K562 (cell line): ENCODE measurements around the gene BIRC6. TPM values are rescaled to one million over a fixed set of nuclear protein-coding genes. Genes with fewer than 3 reads are reported as not detected.

Experiments used
- ATAC-seq: fragments of 200-7000 bp; cut with Tn5 transposase; 3 replicates; pipeline ENCODE4 v1.9.1; 2020; ENCODE audit warnings: moderate library complexity
- BruUV-seq: library from RNA; stranded (reverse); fragments of 400-500 nt; replicated peaks from 2 replicates; lab custom pipeline; 2021; lab: Mats Ljungman, UMichigan
- CTCF ChIA-PET: fragments of 300-600 bp; formaldehyde crosslinking; extraction: SDS; loops from one replicate; lab custom pipeline; 2021; ENCODE audit warnings: low intra/inter-chr PET ratio; lab: Yijun Ruan, JAX
- POLR2A ChIA-PET: fragments of 300-600, 350-650 bp; sonication (Branson Sonifier 250); formaldehyde crosslinking; extraction: SDS; loops from one replicate; lab custom pipeline; 2021; ENCODE audit warnings: antibody characterized with exemption, inconsistent platforms; lab: Yijun Ruan, JAX
- DNase-seq, 4 experiments: peaks; one replicate each; pipeline versions ENCODE4 v3.0.0 to v3.0.0-alpha.2; 2011 to 2018; ENCODE audit warnings: low spot score in 3 of 4, mixed read lengths in 3 of 4; ENCODE audit errors: extremely low read depth in 1 of 4
- FAIRE-seq: peaks from 2 replicates; lab custom pipeline; 2011; peaks lifted over from hg19 to GRCh38; lab: Jason Lieb, UNC
- H2AFZ ChIP-seq: 2 replicates; pipeline ENCODE4 v1.6.0; 2011; ENCODE audit warnings: low read depth, low read length, control low read depth, inconsistent platforms
- H3K27ac ChIP-seq: fragments of 200-600 bp; 3 replicates; pipeline ENCODE4 v1.8.0; 2011; ENCODE audit warnings: low read depth, mild to moderate bottlenecking, control low read depth, inconsistent platforms, low read length, moderate library complexity, mixed read lengths; ENCODE audit errors: extremely low read depth
- H3K27me3 ChIP-seq, 2 experiments: fragments of 300-600 bp in 1 of 2; 2 replicates in 1 of 2; 3 replicates in 1 of 2; pipeline versions ENCODE4 v1.6.0 to v1.8.0; 2011; ENCODE audit warnings: inconsistent platforms in 2 of 2, low read length in 2 of 2, mild to moderate bottlenecking in 1 of 2, mixed read lengths in 1 of 2, moderate library complexity in 1 of 2; ENCODE audit not compliant: control insufficient read depth in 2 of 2, insufficient read depth in 2 of 2
- H3K36me3 ChIP-seq: fragments of 300-600 bp; 3 replicates; pipeline ENCODE4 v1.8.0; 2011; ENCODE audit warnings: mild to moderate bottlenecking, low read length, inconsistent platforms; ENCODE audit not compliant: control insufficient read depth, insufficient read depth
- H3K4me1 ChIP-seq, 2 experiments: fragments of 200-600 bp in 1 of 2; replicated peaks in 1 of 2; 2 replicates in 1 of 2; 3 replicates in 1 of 2; pipeline versions ENCODE4 v1.5.1 to v1.8.0; 2011; ENCODE audit warnings: inconsistent platforms in 2 of 2, low read length in 2 of 2, mild to moderate bottlenecking in 1 of 2, mixed read lengths in 1 of 2, moderate library complexity in 1 of 2; ENCODE audit not compliant: control insufficient read depth in 2 of 2, insufficient read depth in 2 of 2
- H3K4me2 ChIP-seq: 2 replicates; pipeline ENCODE4 v1.6.1; 2011; ENCODE audit warnings: low read length, control low read depth, inconsistent platforms, mixed read lengths; ENCODE audit not compliant: insufficient read depth
- H3K4me3 ChIP-seq: fragments of 200-600 bp; sonication (generic), shearing (Covaris generic); 2 replicates; pipeline ENCODE4 v1.5.1; 2016; ENCODE audit warnings: control low read depth, inconsistent platforms
- H3K79me2 ChIP-seq: fragments of 200-600 bp; 3 replicates; pipeline ENCODE4 v1.8.0; 2011; ENCODE audit warnings: low read length, inconsistent platforms; ENCODE audit not compliant: control insufficient read depth, insufficient read depth
- H3K9ac ChIP-seq, 2 experiments: 2 replicates each; pipeline versions ENCODE4 v1.6.0 to v1.6.1; 2011; ENCODE audit warnings: low read depth in 2 of 2, low read length in 2 of 2, control low read depth in 1 of 2, inconsistent platforms in 1 of 2, mild to moderate bottlenecking in 1 of 2, mixed read lengths in 1 of 2; ENCODE audit not compliant: insufficient read depth in 1 of 2
- H3K9me1 ChIP-seq: one replicate; pipeline ENCODE4 v1.6.0; 2011; ENCODE audit warnings: inconsistent platforms, mild to moderate bottlenecking, low read length, moderate library complexity; ENCODE audit not compliant: control insufficient read depth, insufficient read depth
- H3K9me3 ChIP-seq: replicated peaks from 2 replicates; pipeline ENCODE4 v1.5.1; 2011; ENCODE audit warnings: low read depth, low read length, inconsistent platforms; ENCODE audit not compliant: control insufficient read depth, insufficient read depth
- H4K20me1 ChIP-seq: replicated peaks from 2 replicates; pipeline ENCODE4 v1.6.1; 2011; ENCODE audit warnings: low read length, inconsistent platforms, mixed read lengths; ENCODE audit not compliant: control insufficient read depth, insufficient read depth
- CREM ChIP-seq: IDR thresholded peaks from 2 replicates; pipeline ENCODE4 v1.6.1; 2014; ENCODE audit warnings: antibody characterized with exemption, low read depth
- EP400 ChIP-seq: fragments of 450-650 bp; IDR thresholded peaks from 2 replicates; pipeline ENCODE4 v1.6.1; 2017; ENCODE audit warnings: antibody characterized with exemption, mild to moderate bottlenecking, moderate library complexity
- FOXK1 ChIP-seq: sonication (generic); formaldehyde crosslinking; IDR thresholded peaks from 2 replicates; pipeline ENCODE4 v1.8.0; 2022; ENCODE audit warnings: missing genetic modification reagents, mild to moderate bottlenecking, borderline replicate concordance
- HNRNPH1 ChIP-seq: fragments of 200-400 bp; formaldehyde crosslinking; optimal IDR thresholded peaks from 2 replicates; pipeline ENCODE3; 2017; ENCODE audit warnings: low read depth, mild to moderate bottlenecking, low read length, moderate library complexity
- HSF4 ChIP-seq: fragments of 250-450 bp; sonication (Bioruptor Pico); IDR thresholded peaks from 2 replicates; pipeline ENCODE4 v2.1.2; 2022; ENCODE audit warnings: mild to moderate bottlenecking, moderate library complexity, borderline replicate concordance
- MXI1 ChIP-seq: IDR thresholded peaks from 2 replicates; pipeline ENCODE4 v1.6.1; 2011; ENCODE audit warnings: low read depth, mild to moderate bottlenecking, improper control_type of control experiment, low read length
- NCOA1 ChIP-seq: fragments of 450-650 bp; IDR thresholded peaks from 2 replicates; pipeline ENCODE4 v1.6.1; 2016; ENCODE audit warnings: low read depth
- XRCC4 ChIP-seq: IDR thresholded peaks from one replicate; pipeline ENCODE4 v1.6.1; 2011; ENCODE audit not compliant: insufficient read depth, insufficient read length; ENCODE audit errors: extremely low read depth
- ZFP1 ChIP-seq: fragments of 450-650 bp; formaldehyde crosslinking; IDR thresholded peaks from 2 replicates; pipeline ENCODE4 v1.4.0; 2020; ENCODE audit warnings: mild to moderate bottlenecking, mixed read lengths
- ZNF175 ChIP-seq: fragments of 200-800 bp; sonication (Bioruptor generic); IDR thresholded peaks from 2 replicates; pipeline ENCODE4 v1.6.1; 2016; ENCODE audit warnings: low read depth, mild to moderate bottlenecking, missing genetic modification characterization, missing compliant biosample characterization
- WGBS: fragments of 100-300 bp; shearing (Covaris generic); methylation state at CpG from one replicate; pipeline ENCODE4 v1.1.6; 2016; ENCODE audit warnings: low coverage, mixed read lengths; ENCODE audit not compliant: insufficient coverage; ENCODE audit errors: missing lambda C conversion rate; 5-methylcytosine and 5-hydroxymethylcytosine counted together
- in situ Hi-C: fragments of 300-500 bp; cut with MboI; formaldehyde crosslinking; loops from 4 replicates; pipeline ENCODE4 v1.15.0; 2018; ENCODE audit warnings: inconsistent platforms, mixed read lengths
- intact Hi-C: fragments of 100-400 bp; cut with micrococcal nuclease; formaldehyde crosslinking; loops from 2 replicates; pipeline ENCODE4 v1.14.2; 2022
- polyA plus RNA-seq, 8 experiments: library from polyadenylated mRNA; depleted of rRNA in 4 of 8; stranded (reverse) in 5 of 8; unstranded in 3 of 8; fragments of >200 nt; fragmentation: Nextera tagmentation in 2 of 8; fragmentation: Illumina TruSeq in 1 of 8; extraction: Ambion mirVana in 2 of 8; extraction: Trizol in 1 of 8; gene quantifications; 2 replicates each; pipeline versions ENCODE4 v1.2.1 to v1.2.3, GENCODE V29; 2011 to 2014; ENCODE audit warnings: inconsistent platforms in 1 of 8, missing spikeins in 1 of 8
- total RNA-seq, 7 experiments: library from RNA; depleted of rRNA in 6 of 7; stranded (reverse); fragments of >200 nt in 6 of 7; fragmentation: Illumina TruSeq in 2 of 7; extraction: Trizol in 2 of 7; gene quantifications; 2 replicates each; pipeline versions ENCODE4 v1.2.1 to v1.2.3, GENCODE V29; 2011 to 2021; ENCODE audit warnings: low replicate concordance in 1 of 7
- TF ChIP-seq, protein P1 (sequence below): fragments of 450-650 bp; IDR thresholded peaks from 2 replicates; pipeline ENCODE4 v1.6.1; 2017; ENCODE audit warnings: antibody characterized with exemption, mild to moderate bottlenecking
- TF ChIP-seq, protein P2 (sequence below): fragments of 450-650 bp; formaldehyde crosslinking; IDR thresholded peaks from 2 replicates; pipeline ENCODE4 v1.4.0; 2020; ENCODE audit warnings: mild to moderate bottlenecking, moderate library complexity
- TF ChIP-seq, protein P3 (sequence below): fragments of 450-650 bp; IDR thresholded peaks from 2 replicates; pipeline ENCODE4 v1.6.1; 2016
- TF ChIP-seq, protein P4 (sequence below): fragments of 200-800 bp; sonication (Bioruptor generic); IDR thresholded peaks from 2 replicates; pipeline ENCODE4 v1.6.1; 2017; ENCODE audit warnings: missing genetic modification characterization, missing compliant biosample characterization

The BIRC6 gene
- total and polyA plus RNA-seq, 9 of the 15 experiments (the other 6 are each of a cell fraction or from before 2014, with no cell fraction given) = 18.8 to 110 (median 49.8) TPM

DNA sequence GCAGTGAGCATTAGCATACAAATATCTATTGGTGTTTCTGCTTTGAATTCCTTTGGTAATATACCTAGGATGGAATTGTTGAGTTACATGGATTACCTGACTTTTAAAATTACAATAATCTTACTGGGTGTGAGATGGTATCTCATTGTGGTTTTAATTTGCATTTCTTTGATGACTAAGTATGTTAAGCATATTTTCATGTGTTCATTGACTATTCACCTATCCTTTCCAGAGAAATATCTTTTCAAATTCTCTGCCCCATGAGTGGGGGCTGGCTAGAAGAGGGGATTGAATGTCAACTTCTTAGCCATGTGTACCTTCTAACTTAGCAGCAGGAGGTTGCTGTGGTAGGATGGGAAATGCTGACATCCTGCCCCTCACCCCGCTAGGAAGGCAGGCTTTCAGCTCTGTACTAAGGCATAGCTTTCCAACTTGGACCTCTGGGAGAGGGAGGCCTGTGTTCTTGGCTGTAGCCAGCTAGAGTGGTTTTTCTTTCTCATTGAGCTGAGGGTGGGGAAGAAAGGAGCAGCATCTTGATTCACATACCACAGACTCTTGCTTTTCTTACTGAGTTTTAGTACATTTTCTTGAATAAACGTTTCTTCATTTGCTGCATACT is 207.7 kb downstream of the BIRC6 start:
- no peak for FAIRE-seq
- H3K79me2 ChIP-seq = no peaks in the 10 kb centered on the region
- ChIA-PET CTCF (no interaction called here), POLR2A (interaction anchor here (0.9 kb wide), 1 partner anchor 8 kb away, joined by 4 read pairs; no protein-coding TSS in a partner anchor)
- no peaks in the 10 kb centered on the region for H3K4me1 ChIP-seq
- H3K36me3 ChIP-seq = peaks cover 19% of the 10 kb centered on the region; the same call in 2 of the 3 replicates
- no peak for TF ChIP-seq EP400
- TF ChIP-seq CREM = no peak
- TF ChIP-seq, protein P1, sequence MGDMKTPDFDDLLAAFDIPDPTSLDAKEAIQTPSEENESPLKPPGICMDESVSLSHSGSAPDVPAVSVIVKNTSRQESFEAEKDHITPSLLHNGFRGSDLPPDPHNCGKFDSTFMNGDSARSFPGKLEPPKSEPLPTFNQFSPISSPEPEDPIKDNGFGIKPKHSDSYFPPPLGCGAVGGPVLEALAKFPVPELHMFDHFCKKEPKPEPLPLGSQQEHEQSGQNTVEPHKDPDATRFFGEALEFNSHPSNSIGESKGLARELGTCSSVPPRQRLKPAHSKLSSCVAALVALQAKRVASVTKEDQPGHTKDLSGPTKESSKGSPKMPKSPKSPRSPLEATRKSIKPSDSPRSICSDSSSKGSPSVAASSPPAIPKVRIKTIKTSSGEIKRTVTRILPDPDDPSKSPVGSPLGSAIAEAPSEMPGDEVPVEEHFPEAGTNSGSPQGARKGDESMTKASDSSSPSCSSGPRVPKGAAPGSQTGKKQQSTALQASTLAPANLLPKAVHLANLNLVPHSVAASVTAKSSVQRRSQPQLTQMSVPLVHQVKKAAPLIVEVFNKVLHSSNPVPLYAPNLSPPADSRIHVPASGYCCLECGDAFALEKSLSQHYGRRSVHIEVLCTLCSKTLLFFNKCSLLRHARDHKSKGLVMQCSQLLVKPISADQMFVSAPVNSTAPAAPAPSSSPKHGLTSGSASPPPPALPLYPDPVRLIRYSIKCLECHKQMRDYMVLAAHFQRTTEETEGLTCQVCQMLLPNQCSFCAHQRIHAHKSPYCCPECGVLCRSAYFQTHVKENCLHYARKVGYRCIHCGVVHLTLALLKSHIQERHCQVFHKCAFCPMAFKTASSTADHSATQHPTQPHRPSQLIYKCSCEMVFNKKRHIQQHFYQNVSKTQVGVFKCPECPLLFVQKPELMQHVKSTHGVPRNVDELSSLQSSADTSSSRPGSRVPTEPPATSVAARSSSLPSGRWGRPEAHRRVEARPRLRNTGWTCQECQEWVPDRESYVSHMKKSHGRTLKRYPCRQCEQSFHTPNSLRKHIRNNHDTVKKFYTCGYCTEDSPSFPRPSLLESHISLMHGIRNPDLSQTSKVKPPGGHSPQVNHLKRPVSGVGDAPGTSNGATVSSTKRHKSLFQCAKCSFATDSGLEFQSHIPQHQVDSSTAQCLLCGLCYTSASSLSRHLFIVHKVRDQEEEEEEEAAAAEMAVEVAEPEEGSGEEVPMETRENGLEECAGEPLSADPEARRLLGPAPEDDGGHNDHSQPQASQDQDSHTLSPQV = no peak
- TF ChIP-seq, protein P2, sequence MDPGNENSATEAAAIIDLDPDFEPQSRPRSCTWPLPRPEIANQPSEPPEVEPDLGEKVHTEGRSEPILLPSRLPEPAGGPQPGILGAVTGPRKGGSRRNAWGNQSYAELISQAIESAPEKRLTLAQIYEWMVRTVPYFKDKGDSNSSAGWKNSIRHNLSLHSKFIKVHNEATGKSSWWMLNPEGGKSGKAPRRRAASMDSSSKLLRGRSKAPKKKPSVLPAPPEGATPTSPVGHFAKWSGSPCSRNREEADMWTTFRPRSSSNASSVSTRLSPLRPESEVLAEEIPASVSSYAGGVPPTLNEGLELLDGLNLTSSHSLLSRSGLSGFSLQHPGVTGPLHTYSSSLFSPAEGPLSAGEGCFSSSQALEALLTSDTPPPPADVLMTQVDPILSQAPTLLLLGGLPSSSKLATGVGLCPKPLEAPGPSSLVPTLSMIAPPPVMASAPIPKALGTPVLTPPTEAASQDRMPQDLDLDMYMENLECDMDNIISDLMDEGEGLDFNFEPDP = no peak
- no peak for TF ChIP-seq HSF4
- TF ChIP-seq NCOA1 = no peak
- TF ChIP-seq HNRNPH1 = no peak
- TF ChIP-seq MXI1 = no peak
- TF ChIP-seq ZFP1 (CRISPR knock-in tag) = no peak
- TF ChIP-seq, protein P3, sequence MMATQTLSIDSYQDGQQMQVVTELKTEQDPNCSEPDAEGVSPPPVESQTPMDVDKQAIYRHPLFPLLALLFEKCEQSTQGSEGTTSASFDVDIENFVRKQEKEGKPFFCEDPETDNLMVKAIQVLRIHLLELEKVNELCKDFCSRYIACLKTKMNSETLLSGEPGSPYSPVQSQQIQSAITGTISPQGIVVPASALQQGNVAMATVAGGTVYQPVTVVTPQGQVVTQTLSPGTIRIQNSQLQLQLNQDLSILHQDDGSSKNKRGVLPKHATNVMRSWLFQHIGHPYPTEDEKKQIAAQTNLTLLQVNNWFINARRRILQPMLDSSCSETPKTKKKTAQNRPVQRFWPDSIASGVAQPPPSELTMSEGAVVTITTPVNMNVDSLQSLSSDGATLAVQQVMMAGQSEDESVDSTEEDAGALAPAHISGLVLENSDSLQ = no peak
- TF ChIP-seq, protein P4, sequence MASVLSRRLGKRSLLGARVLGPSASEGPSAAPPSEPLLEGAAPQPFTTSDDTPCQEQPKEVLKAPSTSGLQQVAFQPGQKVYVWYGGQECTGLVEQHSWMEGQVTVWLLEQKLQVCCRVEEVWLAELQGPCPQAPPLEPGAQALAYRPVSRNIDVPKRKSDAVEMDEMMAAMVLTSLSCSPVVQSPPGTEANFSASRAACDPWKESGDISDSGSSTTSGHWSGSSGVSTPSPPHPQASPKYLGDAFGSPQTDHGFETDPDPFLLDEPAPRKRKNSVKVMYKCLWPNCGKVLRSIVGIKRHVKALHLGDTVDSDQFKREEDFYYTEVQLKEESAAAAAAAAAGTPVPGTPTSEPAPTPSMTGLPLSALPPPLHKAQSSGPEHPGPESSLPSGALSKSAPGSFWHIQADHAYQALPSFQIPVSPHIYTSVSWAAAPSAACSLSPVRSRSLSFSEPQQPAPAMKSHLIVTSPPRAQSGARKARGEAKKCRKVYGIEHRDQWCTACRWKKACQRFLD (CRISPR knock-in tag) = no peak
- no peak for TF ChIP-seq XRCC4
- no peak for TF ChIP-seq ZNF175 (CRISPR knock-in tag)
- TF ChIP-seq FOXK1 (CRISPR knock-in tag) = no peak
- no peak overlapping the region for H2AFZ ChIP-seq
- H3K9me1 ChIP-seq = no peaks in the 10 kb centered on the region
- in situ Hi-C loops (no loop called here), intact Hi-C loops (no loop called here)
- no peak for ATAC-seq
- no peak overlapping the region for H3K4me2 ChIP-seq
- H3K27me3 ChIP-seq = no peaks in the 10 kb centered on the region
- H3K9ac ChIP-seq = no peak overlapping the region
- no peak overlapping the region for H3K4me3 ChIP-seq
- H3K9me3 ChIP-seq = peaks cover 5% of the 10 kb centered on the region; the same call in 1 of the 2 replicates
- no peaks in the 10 kb centered on the region for H4K20me1 ChIP-seq
- no TSS peak for BruUV-seq
- H3K27ac ChIP-seq = no peak overlapping the region
- WGBS = 78% methylated on average over 2 of the region's 2 CpGs
- DNase-seq = no peak
